Coronary artery (tissue), 2 donors: Measurements from ENCODE around the gene HS6ST2.

Experiments used
- DNase-seq: peaks from one replicate; pipeline ENCODE4 v3.0.0-alpha.2; 2017; ENCODE audit warnings: low spot score
- H3K27ac ChIP-seq, 2 donors: fragments of 200-600 bp; sonication (generic); one replicate each; pipeline ENCODE4 v1.5.1; 2016 to 2019
- H3K4me3 ChIP-seq: fragments of 200-600 bp; sonication (generic); 2 replicates; pipeline ENCODE4 v1.5.1; 2016; ENCODE audit warnings: mild to moderate bottlenecking, moderate library complexity
- TF ChIP-seq, protein P1 (sequence below): fragments of 200-600 bp; sonication (generic); IDR thresholded peaks from one replicate; pipeline ENCODE4 v1.5.1; 2019; ENCODE audit warnings: antibody characterized with exemption

HS6ST2 gene

DNA sequence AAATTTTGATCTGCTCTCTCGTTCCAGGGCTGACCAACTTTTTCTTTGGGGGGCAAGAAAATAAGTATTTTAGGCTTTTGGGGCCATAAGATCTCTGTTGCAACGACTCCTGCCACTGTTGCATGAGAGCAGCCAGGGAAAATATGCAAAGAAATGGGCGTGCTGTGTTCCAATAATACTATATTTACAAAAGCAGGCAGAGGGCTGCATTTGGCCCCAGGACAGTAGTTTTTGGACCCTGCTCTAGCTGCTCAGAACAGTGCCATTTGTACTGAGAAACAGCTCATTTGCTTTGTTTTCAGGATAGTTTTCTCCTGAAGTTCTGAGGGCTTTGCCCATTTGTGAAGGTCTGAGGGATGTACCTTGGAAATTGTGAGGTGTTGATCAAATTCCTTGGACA lies 334.5 kb downstream of the HS6ST2 start:
- no peak for DNase-seq
- TF ChIP-seq, protein P1, sequence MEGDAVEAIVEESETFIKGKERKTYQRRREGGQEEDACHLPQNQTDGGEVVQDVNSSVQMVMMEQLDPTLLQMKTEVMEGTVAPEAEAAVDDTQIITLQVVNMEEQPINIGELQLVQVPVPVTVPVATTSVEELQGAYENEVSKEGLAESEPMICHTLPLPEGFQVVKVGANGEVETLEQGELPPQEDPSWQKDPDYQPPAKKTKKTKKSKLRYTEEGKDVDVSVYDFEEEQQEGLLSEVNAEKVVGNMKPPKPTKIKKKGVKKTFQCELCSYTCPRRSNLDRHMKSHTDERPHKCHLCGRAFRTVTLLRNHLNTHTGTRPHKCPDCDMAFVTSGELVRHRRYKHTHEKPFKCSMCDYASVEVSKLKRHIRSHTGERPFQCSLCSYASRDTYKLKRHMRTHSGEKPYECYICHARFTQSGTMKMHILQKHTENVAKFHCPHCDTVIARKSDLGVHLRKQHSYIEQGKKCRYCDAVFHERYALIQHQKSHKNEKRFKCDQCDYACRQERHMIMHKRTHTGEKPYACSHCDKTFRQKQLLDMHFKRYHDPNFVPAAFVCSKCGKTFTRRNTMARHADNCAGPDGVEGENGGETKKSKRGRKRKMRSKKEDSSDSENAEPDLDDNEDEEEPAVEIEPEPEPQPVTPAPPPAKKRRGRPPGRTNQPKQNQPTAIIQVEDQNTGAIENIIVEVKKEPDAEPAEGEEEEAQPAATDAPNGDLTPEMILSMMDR = no peak
- H3K4me3 ChIP-seq = no peak overlapping the region

DNA sequence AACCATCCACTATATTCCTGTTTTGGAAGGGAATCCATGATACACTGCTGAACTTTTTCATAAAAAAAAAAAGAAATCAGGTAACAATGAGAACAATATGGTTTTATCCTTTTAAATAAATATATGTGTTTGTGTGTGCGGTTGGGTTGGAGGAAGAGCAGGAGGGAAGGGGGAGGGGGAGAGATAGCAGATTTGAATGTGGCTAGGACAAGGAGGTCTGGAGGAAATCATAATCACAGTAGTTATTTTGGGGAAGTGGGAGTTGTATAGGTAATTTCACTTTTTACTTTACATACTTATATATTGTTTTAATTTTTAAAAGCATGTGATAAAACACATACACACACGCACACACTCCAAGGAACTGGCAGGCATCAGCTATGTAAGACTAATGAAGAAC lies 335.1 kb downstream of the HS6ST2 start:
- no peak for DNase-seq
- TF ChIP-seq, protein P1 = no peak

More for the DNA sequence above, 334.5 kb downstream of the HS6ST2 start:
- no peak overlapping the region for H3K27ac ChIP-seq

DNA sequence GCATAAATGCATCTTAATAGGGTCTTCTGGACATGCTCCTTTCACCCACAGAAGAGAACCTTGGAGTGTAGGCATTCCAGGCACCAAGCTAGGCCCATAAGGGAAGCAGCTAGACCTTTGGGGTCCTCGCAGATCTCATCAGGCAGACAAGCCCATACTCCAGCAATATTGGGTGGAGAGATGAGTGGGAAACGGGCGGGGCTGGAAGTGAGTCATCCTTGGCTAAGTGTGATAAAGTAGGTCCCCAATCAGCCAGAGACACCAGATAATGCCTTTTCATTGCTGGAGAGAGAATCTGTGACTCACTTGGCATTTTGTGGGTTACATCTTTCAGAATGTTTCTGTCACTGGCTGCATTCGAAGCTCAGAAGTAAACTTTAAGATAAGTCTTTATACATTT lies 336.3 kb downstream of the HS6ST2 start:
- TF ChIP-seq, protein P1 = no peak
- H3K27ac ChIP-seq = no peak overlapping the region

More for the DNA sequence above, 335.1 kb downstream of the HS6ST2 start:
- no peak overlapping the region for H3K27ac ChIP-seq
- H3K4me3 ChIP-seq = no peak overlapping the region

DNA sequence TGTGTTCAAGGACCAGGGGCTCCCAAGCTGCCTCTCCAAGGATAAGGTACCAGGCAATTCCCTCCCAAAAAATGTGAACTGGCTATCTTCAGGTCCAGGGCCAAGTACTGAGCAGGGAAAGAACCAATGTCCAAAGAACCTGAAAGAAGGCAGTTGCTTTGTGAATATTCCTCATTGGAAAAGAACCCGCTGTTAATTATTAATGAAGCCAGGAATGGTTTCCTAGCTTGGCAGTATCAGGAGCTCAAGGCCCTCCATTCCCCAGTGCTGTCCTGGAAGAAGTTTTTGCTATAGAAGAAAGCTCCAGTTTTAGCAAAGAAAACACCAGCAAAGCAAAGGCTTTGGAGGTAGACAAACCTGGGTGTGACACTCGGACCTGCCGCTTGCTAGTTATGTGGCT lies 339.6 kb downstream of the HS6ST2 start:
- TF ChIP-seq, protein P1 = no peak
- DNase-seq = no peak
- no peak overlapping the region for H3K4me3 ChIP-seq

More for the DNA sequence above, 336.3 kb downstream of the HS6ST2 start:
- DNase-seq = no peak
- H3K4me3 ChIP-seq = no peak overlapping the region

DNA sequence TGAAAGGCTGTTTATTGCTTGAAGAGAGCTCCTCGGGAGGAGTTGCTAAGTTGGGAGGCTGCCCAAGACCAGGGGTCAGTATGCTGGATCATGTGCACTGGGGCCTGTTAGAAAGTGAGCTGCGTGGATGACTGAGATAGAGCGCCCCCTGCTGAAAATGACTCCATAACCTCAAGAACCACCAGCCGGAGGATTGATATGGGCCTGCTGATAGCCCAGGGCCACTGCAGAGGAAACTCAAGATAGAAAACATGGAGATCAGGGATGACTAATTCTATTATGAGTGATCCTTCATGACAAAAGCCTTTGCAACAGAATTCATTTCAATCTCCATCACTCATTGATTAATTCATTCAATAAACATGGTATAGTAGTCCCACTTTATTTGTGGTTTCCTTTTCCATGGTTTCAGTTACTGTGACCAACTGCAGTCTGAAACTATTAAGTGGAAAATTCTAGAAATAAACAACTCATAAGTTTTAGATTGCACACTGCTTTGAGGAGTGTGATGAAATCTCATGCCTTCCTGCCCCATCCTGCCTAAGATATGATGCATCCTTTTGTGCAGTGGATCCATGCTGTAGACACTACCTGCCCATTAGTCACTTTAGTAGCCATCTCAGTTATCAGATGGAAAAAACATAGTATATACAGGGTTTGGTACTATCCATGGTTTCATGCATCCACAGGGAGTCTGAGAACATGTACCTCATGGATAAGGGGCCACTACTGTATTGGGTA lies 342.9 kb downstream of the HS6ST2 start:
- Histone ChIP-seq H3K27ac (no peak overlapping the region), H3K4me3 (no peak overlapping the region)
- no peak for DNase-seq
- TF ChIP-seq, protein P1 = no peak

More for the DNA sequence above, 339.6 kb downstream of the HS6ST2 start:
- H3K27ac ChIP-seq = no peak overlapping the region

DNA sequence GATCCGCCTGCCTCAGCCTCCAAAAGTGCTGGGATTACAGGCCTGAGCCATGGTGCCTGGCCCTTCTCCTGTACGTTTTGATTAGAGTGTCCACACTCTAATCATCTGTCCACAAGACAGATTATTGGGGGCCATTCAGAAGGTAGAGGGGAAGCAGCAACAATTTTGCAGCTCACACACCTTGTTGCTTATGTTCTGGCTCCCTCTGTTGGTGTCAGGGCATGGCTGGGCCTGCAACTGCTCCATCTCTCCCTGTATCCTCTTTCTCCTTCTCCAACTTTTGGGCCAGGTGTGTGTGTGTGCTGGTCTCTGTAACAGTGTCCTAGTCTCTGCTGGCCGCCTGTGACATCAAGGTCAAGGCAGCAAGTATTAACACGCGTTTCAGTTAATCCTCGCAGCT lies 344.1 kb downstream of the HS6ST2 start:
- no peak overlapping the region for H3K4me3 ChIP-seq
- DNase-seq = no peak
- H3K27ac ChIP-seq = no peak overlapping the region
- TF ChIP-seq, protein P1 = no peak

DNA sequence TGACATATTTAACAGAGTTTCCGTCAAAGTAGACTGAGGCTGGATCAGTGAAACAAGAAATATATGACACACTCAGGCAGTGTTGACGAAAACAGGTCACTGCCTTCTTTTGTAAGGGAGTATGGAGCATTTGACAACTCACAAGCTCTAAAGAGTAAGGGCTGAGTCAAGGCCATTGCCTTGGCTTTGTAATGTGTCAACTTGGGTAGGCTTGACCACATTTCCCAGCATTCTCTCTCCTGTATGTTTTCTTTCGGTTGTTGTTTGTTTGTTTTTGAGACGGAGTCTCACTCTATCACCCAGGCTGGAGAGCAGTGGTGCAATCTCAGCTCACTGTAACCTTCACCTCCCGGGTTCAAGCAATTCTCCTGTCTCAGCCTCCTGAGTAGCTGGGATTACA lies 344.6 kb downstream of the HS6ST2 start:
- Histone ChIP-seq H3K27ac (no peak overlapping the region), H3K4me3 (no peak overlapping the region)
- TF ChIP-seq, protein P1 = no peak
- DNase-seq = no peak
